GM20431 (cell line): ENCODE data around the gene RERE.

Source experiments
- in situ Hi-C: fragments of 300-500 bp; cut with MseI, MboI; formaldehyde crosslinking; loops from one replicate; pipeline ENCODE4 v1.15.0; 2020; ENCODE audit warnings: low sequenced_read_pairs; ENCODE audit not compliant: unreplicated experiment

The RERE gene

GRCh38 chr1:8374356-8374755, 443.1 kb downstream of the RERE start:
- in situ Hi-C loops, result no loop called here

GRCh38 chr1:8373581-8374241, 443.7 kb downstream of the RERE start:
- in situ Hi-C loops, result no loop called here

- in situ Hi-C loops, result no loop called here
Measured at GRCh38 chr1:8373125-8373524, 444.3 kb downstream of the RERE start.

- in situ Hi-C loops, result no loop called here
Measured at GRCh38 chr1:8371372-8371991, 446.0 kb downstream of the RERE start.

GRCh38 chr1:8370905-8371315, 446.5 kb downstream of the RERE start:
- in situ Hi-C loops, result no loop called here

- in situ Hi-C loops, result no loop called here
Measured at GRCh38 chr1:8370046-8370881, 447.2 kb downstream of the RERE start.

- in situ Hi-C loops, result no loop called here
Measured at GRCh38 chr1:8368956-8369639, 448.3 kb downstream of the RERE start.

GRCh38 chr1:8367571-8368194, 449.8 kb downstream of the RERE start:
- in situ Hi-C loops, result no loop called here

GRCh38 chr1:8365661-8366362, 451.6 kb downstream of the RERE start:
- in situ Hi-C loops, result no loop called here

GRCh38 chr1:8364528-8365442, 452.7 kb downstream of the RERE start:
- in situ Hi-C loops, result no loop called here

- in situ Hi-C loops, result no loop called here
Measured at GRCh38 chr1:8363767-8364301, 453.6 kb downstream of the RERE start.

GRCh38 chr1:8363186-8363766, 454.2 kb downstream of the RERE start:
- in situ Hi-C loops, result no loop called here

GRCh38 chr1:8362701-8363101, 454.7 kb downstream of the RERE start:
- in situ Hi-C loops, result no loop called here

- in situ Hi-C loops, result no loop called here
Measured at GRCh38 chr1:8361198-8361849, 456.1 kb downstream of the RERE start.

GRCh38 chr1:8360493-8361197, 456.8 kb downstream of the RERE start:
- in situ Hi-C loops, result no loop called here

- in situ Hi-C loops, result no loop called here
Measured at GRCh38 chr1:8359617-8360481, 457.6 kb downstream of the RERE start.
